ENCODE measurements around the gene DKK3.

DKK3 gene

DNA sequence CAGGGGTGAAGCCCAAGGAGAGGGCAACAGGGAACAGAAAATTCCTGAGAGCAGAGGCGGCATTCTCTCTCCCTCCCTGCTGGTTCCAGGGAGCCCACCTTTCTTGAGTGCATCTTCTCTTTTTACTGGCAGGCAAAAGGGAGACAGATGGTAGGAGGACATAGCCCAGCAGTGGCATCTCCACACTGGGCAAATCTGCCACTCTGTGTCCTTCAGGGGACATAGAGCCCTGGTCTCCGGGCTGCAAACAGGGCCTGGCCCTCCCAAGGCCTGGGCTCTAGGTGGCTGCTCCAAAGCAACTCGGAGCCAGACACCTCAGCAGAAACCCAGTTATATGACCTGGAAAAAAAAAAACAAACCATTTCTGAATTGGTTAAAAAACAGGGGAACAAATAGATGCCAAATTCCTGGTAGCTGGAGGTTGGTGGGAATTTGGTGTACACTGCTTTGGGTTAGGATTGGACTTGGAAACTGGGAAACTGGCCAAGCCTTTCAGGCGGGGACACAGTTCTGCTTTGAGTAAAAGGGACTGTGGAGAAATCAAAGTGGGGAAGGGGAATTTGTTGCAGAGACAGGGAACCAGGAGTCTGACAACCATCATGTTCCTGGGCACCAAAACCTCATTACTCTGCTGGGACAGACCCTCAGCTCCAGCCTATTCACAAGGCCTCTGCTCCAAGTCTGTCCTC, 23.6 kb upstream of the DKK3 start:
- no peak for DNase-seq (ENCODE audit: low read depth, low spot score)

DNA sequence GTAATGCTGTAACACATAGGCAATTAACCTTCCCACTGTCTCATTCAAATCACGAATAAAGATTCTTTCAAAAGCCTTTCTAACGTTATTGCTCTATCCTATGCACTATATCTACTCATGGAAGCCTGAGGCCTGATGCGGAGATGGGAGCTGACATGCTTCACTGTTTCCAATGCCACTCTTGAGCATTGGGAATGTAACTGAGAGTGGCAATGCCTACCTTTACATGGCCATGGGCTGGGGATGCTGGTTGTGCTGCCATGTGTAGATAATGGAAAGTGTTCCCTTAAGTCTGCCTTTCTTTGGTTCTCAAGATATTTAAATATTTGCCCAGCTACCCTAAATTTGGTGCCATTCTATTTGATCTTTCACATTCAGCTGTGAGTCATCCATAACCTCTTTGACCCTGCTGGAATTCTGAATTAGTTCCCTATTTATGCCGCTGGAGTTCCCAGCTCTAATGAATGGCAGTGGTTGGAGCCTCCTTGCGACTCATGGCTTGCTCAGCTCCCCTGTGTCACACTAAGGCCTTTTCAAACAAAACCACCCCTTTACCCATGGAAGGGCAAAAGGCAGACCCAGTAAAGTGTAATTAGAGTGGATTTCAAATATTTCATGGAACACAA, 21.4 kb upstream of the DKK3 start:
- no peak for DNase-seq (ENCODE audit: low read depth, low spot score)

GRCh38 chr11:12029119-12029518, 20.7 kb upstream of the DKK3 start:
- no peak for DNase-seq (ENCODE audit: low read depth, low spot score)

DNA sequence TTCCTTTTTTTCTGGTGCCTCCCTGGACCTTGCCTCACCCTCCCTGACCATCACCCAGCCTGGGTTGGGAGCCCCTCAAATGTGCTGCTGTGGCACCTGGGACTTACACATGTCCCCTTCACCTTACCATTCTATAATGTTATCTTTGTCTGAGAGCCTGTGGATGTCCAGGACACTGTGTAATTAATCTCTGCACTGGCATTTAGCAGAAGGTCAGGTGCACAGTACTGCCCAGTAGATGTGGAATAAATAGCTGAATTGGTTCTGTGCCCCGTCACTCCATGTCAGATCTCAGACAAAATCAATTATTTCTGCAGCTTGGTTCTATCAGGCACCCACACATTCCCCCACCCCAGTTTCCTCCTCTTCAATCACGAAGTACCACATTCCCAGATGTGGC, 19.9 kb upstream of the DKK3 start:
- no peak for DNase-seq (ENCODE audit: low read depth, low spot score)

- DNase-seq (ENCODE audit: low read depth, low spot score) = no peak
Measured at GRCh38 chr11:12026331-12027211, 18.1 kb upstream of the DKK3 start.

DNA sequence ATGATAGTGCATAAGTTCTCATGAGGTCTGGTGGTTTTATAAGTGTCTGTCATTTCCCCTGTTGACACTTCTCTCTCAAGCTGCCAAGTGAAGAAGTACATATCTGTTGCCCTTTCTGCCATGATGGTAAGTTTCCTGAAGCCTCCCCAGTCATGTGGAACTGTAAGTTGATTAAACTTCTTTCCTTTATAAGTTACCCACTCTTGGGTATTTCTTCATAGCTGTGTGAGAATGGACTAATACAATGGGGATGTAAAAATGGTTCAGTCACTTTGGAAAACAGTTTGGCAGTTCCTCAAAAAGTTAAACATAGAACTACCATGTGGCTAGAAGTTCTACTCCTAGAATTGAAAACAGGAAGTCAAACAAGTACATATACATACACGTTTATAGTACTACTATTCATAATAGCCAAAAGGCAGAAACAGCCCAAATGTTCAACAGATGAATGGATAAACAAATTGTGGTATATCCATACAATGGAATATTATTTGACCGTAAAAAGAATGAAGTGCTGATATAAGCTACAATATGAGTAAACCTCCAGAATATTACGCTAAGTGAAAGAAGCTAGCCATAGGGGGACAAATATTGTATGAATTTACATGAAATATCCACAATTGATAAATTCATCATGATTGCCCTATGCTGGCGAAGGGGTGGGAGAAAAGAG, 16.0 kb upstream of the DKK3 start:
- no peak for DNase-seq (ENCODE audit: low read depth, low spot score)

GRCh38 chr11:12023015-12023414, 14.6 kb upstream of the DKK3 start:
- DNase-seq (ENCODE audit: low read depth, low spot score) = no peak

DNA sequence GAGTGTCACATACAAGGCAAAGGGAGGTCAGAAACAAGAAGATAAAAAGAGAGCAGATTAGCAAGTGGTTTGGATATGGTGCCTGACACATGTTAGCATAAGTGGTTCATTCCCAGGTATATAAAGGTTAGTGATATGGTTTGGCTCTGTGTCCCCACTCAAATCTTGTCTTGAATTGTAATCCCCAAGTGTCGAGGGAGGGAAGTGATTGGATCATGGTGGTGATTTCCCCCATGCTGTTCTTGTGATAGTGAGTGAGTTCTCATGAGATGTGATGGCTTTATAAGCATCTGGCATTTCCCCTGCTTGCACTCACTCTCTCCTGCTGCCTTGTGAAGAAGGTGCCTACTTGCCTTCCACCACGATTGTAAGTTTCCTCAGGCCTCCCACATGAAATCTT, 12.1 kb upstream of the DKK3 start:
- no peak for DNase-seq (ENCODE audit: low read depth, low spot score)

DNA sequence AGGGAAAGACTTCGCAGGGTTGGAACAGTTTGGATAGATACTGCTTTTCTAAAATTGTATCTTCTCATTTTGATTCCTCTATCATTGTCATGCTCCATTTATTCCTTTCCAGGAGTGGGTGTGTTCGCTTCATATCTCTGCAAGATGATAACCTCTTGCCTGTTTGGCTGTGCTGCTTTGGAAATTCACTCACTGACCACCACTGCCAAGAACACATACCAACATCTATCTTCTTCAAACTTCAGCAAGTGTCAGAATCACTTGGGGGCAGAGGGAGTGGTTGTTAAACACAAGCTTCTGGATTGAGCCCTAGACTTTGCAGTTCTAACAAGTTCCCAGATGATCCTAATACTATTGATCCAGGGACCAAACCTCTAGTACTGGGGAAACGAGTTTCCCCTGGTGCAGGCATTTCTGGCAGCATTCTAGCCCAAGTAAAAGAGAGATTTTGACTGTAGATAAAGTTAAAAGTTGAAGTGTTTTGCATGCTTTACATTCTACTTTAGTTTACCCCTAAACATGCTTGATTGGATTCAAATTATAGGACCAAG, 11.5 kb upstream of the DKK3 start:
- no peak for DNase-seq (ENCODE audit: low read depth, low spot score)

- no peak for DNase-seq (ENCODE audit: low read depth, low spot score)
Measured at GRCh38 chr11:12019337-12019736, 10.9 kb upstream of the DKK3 start.

GRCh38 chr11:12017865-12018453, 9.5 kb upstream of the DKK3 start:
- DNase-seq (ENCODE audit: low read depth, low spot score) = no peak

DNA sequence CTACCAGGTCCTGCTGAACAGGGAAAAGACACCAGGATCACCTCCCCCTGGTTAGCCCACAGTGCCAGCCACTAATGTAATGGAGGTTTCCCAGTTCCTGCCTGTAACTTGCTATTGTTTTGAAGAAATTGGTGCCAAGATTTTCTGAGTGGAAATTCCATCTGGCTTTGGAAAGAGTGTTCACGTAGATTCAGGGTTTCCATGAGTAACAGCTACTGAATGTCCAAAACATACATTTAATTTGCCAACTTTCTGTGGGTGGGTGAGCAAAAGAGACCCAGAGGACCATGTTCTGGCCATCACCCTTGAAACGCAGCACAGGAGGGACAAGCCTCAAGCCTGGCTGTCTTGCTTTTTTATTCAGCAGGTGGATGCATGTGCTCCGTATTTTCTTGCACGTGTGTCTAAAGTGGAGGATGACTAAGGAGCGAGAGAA, 8.8 kb upstream of the DKK3 start:
- DNase-seq (ENCODE audit: low read depth, low spot score) = no peak

DNA sequence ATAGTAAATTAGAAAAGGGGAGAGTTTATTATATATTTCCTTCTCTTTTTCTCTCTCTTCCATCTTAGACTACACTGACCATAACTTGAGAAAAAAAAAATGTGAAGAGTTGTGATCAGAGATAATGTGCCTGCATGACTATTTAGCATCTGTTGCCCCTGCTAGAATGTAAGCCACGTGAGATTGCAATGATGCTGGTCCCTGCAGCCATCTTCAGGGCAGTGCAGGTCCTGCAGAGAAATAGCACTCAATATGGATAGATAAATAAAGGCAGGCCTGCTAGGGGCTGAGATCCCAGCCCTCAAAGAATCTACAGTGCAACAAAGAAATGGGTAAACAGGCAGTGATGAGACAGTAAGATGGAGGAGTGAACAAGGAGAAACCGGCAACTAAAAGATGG, 7.8 kb upstream of the DKK3 start:
- no peak for DNase-seq (ENCODE audit: low read depth, low spot score)

GRCh38 chr11:12015486-12015885, 7.1 kb upstream of the DKK3 start:
- no peak for DNase-seq (ENCODE audit: low read depth, low spot score)

GRCh38 chr11:12013781-12014180, 5.4 kb upstream of the DKK3 start:
- DNase-seq (ENCODE audit: low read depth, low spot score) = no peak

DNA sequence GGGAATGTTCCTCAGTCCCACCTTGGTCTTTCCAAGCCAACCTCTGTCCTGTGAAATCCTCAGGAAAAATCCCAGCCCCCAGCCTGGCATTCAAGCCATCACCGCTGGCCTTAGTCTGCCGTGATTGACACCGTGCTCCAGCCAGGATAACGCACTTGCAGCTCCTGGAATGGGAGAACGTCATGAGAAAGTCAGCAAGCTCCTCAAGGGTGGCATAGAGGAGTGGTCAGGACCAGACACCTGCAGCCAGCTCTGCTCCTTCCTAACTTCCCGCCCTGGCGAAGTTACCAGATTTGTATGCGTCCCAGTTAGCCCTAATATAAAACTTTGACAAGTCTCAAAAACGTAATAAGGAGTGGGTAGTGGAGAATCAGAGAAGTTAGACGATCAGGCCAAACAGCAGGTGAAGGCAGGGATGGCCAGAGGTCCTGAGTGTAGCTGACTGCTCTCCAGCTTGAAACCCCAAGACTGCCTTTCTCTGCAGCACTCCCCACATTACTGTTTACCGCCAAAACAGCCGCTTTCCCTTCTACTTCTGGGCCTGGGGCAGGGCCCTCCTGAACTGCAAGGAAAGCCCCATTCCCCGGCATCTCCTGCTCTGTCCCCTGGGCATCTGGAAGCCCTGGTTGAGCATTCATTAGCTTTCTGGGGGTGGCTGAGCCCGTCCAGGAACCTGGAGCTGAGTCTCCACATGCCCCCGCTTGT, 1.3 kb upstream of the DKK3 start:
- no peak for DNase-seq (ENCODE audit: low read depth, low spot score)

GRCh38 chr11:12008790-12009616, 577 bp upstream of the DKK3 start:
- no peak for DNase-seq (ENCODE audit: low read depth, low spot score)

GRCh38 chr11:12007230-12007593, 1.2 kb downstream of the DKK3 start:
- DNase-seq (ENCODE audit: low read depth, low spot score) = no peak

DNA sequence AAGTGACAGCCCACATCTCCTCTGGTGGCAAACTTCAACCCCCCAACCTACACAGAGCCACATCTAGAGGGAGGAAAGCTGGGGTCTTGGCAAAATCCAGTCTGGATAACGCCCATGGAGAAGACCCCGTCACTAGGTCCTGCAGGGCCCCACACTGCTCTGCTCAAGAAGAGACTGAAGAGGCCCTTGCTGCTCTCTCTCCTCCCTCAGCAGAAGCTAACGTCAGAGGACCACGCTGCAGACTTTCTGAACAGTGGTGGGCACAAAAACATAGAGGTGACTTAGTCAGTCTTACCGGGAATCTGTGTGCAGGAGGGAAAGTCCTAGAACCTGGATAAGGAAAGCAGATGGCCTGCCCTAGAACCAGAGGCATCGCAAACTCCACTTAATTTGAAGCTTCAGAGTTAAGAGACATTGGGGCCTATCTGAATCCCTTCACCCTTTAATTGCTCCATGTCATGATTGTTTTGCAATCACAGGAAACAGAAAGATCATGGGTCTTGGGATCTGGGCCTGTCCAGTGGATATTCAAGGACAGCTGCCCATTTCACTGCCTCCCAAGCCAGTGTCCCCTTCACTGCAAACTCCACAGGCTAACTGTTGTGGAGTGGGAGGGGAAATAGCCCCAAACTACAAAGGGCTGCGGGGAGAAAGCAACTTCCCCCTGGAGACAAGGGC, 1.7 kb downstream of the DKK3 start:
- no peak for DNase-seq (ENCODE audit: low read depth, low spot score)

All from smooth muscle cell of the brain vasculature (primary cell).